Measurements from ENCODE around the gene DGKE.

DGKE gene

GRCh38 chr17:56890906-56891674 lies 57.1 kb downstream of the DGKE start:
- DNase-seq (ENCODE audit: low read depth), result no peak

GRCh38 chr17:56891751-56892150 lies 57.8 kb downstream of the DGKE start:
- no peak for DNase-seq (ENCODE audit: low read depth)

DNA sequence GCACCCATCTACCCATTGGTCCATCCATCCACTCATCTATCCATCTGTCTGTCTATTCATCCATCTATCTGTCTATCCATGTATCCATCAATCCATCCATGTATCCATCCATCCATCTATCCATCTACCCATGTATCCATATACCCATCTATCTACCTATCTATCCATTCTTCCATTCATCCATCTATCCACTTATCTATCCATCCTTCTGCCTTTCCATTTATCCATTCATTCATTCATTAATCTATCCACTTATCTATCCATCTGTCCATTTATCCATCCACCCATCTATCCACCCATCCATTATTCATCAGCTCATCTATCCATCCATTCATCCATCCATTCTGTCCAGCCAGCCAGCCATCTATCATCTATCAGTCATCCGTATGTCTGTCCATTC lies 58.4 kb downstream of the DGKE start:
- no peak for DNase-seq (ENCODE audit: low read depth)

DNA sequence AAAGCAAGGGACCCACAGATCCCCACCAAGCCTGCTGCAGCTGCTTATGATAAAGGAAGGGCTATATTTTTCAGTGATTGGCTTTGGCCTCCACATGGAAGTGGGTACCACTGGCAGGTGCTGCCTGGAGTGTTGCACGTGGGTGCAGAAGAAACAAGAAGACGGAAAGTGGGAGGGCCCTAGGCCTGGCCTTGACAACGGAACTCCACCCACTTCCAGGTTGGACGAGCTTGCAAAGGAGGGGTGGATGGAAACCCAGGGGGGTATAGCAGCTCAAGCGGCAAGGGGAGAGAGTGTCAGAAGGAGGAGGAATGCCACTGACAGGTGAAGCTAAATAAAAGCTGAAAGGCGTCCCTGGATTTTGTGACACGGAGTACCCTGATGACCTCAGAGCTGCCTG lies 59.6 kb downstream of the DGKE start:
- no peak for DNase-seq (ENCODE audit: low read depth)

GRCh38 chr17:56894859-56895455 lies 61.0 kb downstream of the DGKE start:
- DNase-seq (ENCODE audit: low read depth), result no peak

- DNase-seq (ENCODE audit: low read depth), result no peak
These were observed 62.4 kb downstream of the DGKE start for GRCh38 chr17:56896217-56896967.

DNA sequence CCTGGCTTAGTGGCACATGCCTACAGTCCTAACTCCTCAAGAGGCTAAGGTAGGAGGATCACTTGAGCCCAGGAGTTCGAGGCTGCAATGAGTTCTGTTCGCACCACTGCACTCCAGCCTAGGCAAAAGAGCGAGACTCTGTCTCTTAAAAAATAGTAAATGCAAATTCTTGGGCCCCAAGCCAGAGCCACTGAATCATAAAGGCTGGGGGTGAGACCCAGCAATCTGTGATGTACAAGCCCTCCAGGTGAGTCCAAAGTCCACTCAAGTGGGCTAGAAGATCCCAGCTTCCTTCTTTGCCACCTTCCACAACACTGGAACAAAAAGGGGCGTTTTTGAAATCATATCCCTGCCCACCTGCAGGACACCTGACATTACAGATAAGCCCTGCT lies 63.0 kb downstream of the DGKE start:
- DNase-seq (ENCODE audit: low read depth), result no peak

DNA sequence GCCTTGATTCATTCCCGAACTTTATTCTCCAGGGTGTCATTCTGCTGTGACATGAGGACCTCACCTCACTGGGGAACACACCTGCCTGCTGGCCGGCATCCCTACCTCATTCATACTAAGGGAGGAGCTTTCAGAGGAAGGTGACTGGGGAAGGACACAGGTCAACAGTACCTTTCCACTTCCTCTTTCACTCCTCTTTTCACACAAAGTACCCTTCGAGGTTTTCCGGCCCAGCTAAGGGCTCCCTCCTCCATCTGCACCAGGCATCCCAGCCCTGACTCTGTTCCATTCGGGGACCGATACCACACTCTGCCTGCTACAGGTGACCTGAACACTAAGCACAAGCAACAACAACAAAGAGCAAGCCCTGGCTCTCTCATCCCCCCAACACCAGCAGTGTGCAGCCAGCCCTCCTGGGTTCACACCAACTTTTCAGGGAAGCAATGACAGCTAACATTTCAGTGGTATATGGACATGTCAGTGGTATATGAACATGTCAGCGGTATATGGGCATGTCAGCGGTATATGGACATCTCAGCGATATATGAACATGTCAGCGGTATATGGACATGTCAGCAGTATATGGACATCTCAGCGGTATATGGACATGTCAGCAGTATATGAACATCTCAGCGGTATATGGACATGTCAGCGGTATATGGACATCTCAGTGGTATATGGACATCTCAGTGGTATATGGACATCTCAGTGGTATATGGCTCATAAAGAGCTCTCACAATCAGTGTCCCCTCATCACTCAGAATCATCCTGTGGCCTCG lies 63.9 kb downstream of the DGKE start:
- no peak for DNase-seq (ENCODE audit: low read depth)

DNA sequence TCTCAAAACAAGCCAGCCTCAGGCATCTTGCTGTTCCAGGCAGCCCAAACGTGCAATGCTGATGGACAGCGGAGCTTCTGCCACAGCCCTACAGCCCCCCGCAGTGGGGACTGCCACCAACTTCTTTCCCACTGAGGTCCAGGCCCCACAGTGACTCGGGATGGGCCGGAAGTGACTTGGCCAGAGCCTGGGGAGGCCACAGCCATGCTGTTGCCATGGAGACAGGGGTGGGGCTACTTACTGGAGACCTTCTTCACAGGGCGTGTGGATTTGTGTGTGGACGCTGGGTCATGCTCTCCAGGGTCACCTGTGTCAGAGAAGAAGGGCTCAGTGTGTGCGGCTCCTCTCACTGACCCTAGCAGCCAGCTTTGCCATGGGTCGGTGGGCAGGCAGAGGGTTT lies 64.9 kb downstream of the DGKE start:
- DNase-seq (ENCODE audit: low read depth), result no peak

DNA sequence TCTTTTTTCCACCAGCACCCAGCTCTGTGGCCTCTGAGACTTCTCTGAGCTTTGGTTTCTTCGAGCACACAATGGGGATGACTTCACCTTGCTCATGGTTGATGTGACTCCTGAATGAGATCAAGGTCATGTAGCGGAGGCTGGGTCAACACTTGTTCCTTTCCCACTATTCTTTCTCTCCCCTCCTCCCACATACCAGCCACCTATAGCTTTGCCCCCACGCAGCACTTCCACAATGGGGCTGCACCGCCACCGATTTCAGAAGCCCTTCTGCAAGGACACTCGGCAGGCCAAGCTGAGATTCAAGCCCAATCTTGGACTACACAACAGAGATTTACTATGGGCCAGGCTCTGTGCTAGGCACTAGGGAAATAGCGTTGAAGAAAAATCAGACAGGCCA lies 65.5 kb downstream of the DGKE start:
- no peak for DNase-seq (ENCODE audit: low read depth)

- DNase-seq (ENCODE audit: low read depth), result peak; percentile 54
These were observed 68.4 kb downstream of the DGKE start for GRCh38 chr17:56902348-56902747.

- no peak for DNase-seq (ENCODE audit: low read depth)
These were observed 69.6 kb downstream of the DGKE start for GRCh38 chr17:56903560-56903959.

- no peak for DNase-seq (ENCODE audit: low read depth)
These were observed 74.1 kb downstream of the DGKE start for GRCh38 chr17:56908001-56908542.

DNA sequence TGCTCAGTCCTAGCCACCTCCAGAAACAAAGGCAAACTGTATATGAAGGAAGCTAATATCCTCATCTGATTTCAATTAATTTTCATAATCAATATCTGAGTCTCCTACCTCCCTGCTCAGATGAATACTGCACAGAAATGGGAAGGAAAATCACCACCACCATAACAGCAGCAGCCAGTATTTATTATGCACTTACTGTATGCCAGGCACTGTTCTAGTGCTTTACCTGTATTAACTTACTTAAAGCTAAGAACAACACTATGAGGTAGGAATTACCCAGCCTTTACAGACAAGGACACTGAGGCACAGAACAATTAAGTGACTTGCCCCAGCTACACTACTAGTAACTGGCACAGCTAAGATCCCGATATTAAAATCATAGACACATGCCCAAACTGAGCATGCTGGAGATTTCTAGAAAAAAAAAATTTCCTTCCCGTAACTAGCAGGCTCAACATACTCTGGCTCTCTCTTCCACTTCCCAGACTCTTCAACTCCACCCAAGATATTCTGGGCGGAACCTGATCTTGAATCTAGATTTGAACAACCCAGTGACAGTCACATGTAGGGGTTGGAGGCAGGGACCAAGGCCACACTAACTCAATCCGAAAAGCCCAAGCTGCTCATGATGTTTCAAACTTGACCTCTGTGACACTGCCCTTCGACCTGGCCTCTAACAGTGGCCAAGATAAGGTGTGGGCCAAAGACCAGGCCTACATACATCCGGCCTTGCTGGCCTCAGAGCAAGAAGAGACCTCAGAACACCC lies 76.0 kb downstream of the DGKE start:
- DNase-seq (ENCODE audit: low read depth), result no peak

GRCh38 chr17:56910509-56911235 lies 76.7 kb downstream of the DGKE start:
- DNase-seq (ENCODE audit: low read depth), result no peak

DNA sequence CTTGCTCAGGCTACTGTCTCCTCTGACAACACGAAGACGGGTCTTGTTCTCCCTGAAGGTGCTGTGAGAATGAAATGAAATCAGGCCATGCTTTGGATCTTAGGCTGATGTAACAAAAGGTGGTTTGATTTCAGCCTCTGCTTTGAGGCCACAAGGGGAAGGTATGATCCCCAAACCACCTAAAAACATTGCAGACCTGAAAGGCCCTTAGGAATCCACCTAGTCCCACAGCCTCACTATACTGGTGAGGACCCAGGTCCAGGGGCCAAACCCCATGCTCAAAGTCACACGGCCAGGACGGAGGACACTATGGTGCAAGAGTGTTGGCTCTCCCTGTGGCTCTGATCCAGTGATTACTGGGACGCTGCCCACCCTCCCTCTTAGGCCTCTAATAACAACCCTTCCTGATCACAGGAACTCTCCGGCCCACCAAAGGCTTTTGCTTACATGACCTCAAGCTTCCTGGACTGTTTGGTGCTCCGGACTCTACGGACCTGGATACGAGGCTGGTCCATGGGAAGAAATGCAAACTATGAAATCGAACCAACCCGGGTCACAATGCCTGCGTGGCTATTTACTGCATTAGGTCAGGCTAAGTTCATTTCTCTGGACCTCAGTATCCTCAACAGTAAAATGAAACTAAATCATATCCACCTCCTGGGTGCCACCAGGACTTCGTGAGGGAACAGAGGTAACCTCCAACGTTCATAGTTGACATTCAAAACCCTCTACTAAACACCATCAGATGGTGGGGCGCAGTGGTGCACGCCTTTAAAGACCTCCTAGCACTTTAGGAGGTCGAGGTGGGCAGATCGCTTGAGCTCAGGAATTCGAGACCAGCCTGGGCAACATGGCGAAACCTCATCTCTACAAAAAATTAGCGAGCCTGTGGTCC lies 78.4 kb downstream of the DGKE start:
- DNase-seq (ENCODE audit: low read depth), result no peak

GRCh38 chr17:56913000-56913311 lies 79.0 kb downstream of the DGKE start:
- DNase-seq (ENCODE audit: low read depth), result no peak

DNA sequence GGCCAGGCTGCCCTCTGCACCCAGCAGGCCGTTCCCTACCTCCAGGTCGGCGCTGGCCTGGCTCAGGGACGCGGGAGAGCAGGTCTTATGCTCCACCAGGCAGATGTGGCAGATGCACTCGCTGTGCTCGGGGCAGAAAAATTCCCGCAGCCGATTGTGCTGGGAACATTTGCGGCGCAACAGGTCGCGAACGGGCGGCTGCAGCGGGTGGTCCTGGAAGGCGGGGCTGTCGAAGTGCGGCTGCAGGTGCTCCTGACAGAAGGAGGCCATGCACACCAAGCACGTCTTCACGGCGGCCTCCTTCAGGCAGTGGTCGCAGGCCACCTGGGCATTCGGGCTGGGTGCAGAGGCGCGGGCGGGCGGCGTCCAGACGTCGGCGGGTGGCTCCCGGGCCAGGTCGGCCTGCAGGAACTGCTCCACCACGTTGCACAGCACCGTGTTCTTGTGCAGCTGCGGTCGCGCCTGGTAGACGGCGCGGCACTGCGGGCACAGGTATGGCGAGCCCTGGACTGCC lies 79.5 kb downstream of the DGKE start:
- no peak for DNase-seq (ENCODE audit: low read depth)

DNA sequence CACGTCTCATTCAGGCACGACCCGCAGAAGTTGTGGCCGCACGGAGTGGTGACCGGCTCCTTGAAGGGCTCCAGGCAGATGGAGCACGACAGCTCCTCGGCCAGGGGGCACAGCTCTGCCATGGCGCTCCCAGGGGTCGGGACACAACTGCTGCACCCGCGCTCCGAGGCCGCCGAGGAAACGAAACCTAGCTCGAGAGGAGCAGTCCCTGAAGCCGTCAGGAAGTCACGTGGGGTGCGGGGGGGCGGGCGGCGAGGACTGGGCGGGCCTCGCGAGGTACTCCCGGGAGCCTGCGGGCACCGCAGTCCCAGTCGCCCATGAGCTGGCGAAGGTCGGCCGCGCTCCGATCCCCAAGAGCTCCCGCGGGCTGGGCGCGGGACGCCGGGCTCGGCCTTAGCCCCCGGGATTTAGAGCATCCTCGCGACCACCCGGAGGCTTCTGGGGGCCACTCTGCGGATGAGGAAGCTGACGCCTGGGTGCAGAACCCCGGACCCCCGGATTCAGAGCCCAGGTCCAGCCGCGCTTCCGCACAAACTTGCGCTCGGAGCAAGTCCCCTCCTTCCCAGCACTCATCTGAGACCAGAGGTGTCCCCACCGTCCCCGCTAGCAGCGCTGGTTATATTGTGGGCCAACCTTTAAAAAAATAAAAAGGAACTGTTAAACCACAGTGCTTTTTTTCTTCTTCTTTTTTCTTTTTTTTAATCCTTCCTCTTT lies 80.1 kb downstream of the DGKE start, which contains the start of gene TRIM25:
Gene TRIM25, minus strand, starts transcription at position 183 of the 714 bp plus-strand sequence. Its CDS starts 61 bp downstream, at position 122.
- DNase-seq (ENCODE audit: low read depth), result peak; percentile 41
